Mesodermal cell (in vitro differentiated cells): ENCODE data around the gene ZNF202.
"Not testable (repeated sequence)": the region's sequence is repeated elsewhere in the genome, so short reads cannot be mapped to it uniquely, and the experiment has no call there.

Experiments used
- H3K27ac ChIP-seq: 2 replicates; pipeline ENCODE4 v1.7.0; 2013; ENCODE audit warnings: mild to moderate bottlenecking, low read depth, low read length, moderate library complexity; ENCODE audit not compliant: severe bottlenecking
- H3K36me3 ChIP-seq: 2 replicates; pipeline ENCODE4 v1.7.1; 2013; ENCODE audit warnings: mild to moderate bottlenecking, low read length, moderate library complexity; ENCODE audit not compliant: control insufficient read depth, insufficient read depth
- H3K4me1 ChIP-seq: one replicate; pipeline ENCODE4 v1.7.1; 2013; ENCODE audit warnings: mild to moderate bottlenecking, low read length; ENCODE audit not compliant: insufficient read depth, control insufficient read depth, poor library complexity, severe bottlenecking
- H3K4me3 ChIP-seq: 2 replicates; pipeline ENCODE4 v1.7.0; 2013; ENCODE audit warnings: low read length, control low read depth, mild to moderate bottlenecking; ENCODE audit not compliant: insufficient read depth, poor library complexity, severe bottlenecking; ENCODE audit errors: extremely low read depth
- H3K9me3 ChIP-seq: 2 replicates; pipeline ENCODE4 v1.7.1; 2013; ENCODE audit warnings: mild to moderate bottlenecking, low read length, moderate library complexity; ENCODE audit not compliant: control insufficient read depth
- WGBS, 2 experiments: methylation state at CpG; one replicate each; pipeline ENCODE4 v1.1.5; 2013; ENCODE audit warnings: missing lambda C conversion rate in 2 of 2; ENCODE audit not compliant: insufficient coverage in 2 of 2; 5-methylcytosine and 5-hydroxymethylcytosine counted together

Gene ZNF202

GRCh38 chr11:123742031-123742723 is 717 bp upstream of the ZNF202 start:
- Histone ChIP-seq H3K4me1 (peaks cover 17% of the 10 kb centered on the region), H3K4me3 (peak overlapping the region; percentile 89), H3K36me3 (peaks cover 30% of the 10 kb centered on the region), H3K27ac (peak overlapping the region; percentile 82), H3K9me3 (peaks cover 20% of the 10 kb centered on the region)
- WGBS, 2 experiments = 3 to 4% methylated on average over 7 to 8 of the region's 12 CpGs

GRCh38 chr11:123740787-123741158 is 687 bp downstream of the ZNF202 start:
- Histone ChIP-seq H3K9me3 (peaks cover 20% of the 10 kb centered on the region), H3K27ac (peak overlapping the region; percentile 82), H3K4me1 (peaks cover 17% of the 10 kb centered on the region), H3K4me3 (peak overlapping the region; percentile 89), H3K36me3 (peaks cover 41% of the 10 kb centered on the region)
- WGBS, 2 experiments = 0 to 3% methylated on average over 5 of the region's 6 CpGs

- Histone ChIP-seq H3K4me3 (no peak overlapping the region), H3K9me3 (peaks cover 20% of the 10 kb centered on the region), H3K36me3 (peaks cover 62% of the 10 kb centered on the region), H3K27ac (no peak overlapping the region), H3K4me1 (peaks cover 15% of the 10 kb centered on the region)
- WGBS, 2 experiments = no CpG with 5 or more reads among the region's 2 CpGs
Measured at GRCh38 chr11:123738374-123738773, 3.1 kb downstream of the ZNF202 start.

GRCh38 chr11:123736769-123737168 is 4.7 kb downstream of the ZNF202 start:
- no CpG with 5 or more reads among the region's 3 CpGs for WGBS, 2 experiments
- H3K36me3 ChIP-seq = peaks cover 73% of the 10 kb centered on the region
- H3K4me1 ChIP-seq = peaks cover 7% of the 10 kb centered on the region
- H3K4me3 ChIP-seq = no peak overlapping the region
- no peak overlapping the region for H3K27ac ChIP-seq
- peaks cover 20% of the 10 kb centered on the region for H3K9me3 ChIP-seq

- no peak overlapping the region for H3K4me3 ChIP-seq
- no peak overlapping the region for H3K27ac ChIP-seq
- 94 to 96% methylated on average over 7 of the region's 8 CpGs for WGBS, 2 experiments
- no peaks in the 10 kb centered on the region for H3K4me1 ChIP-seq
- peaks cover 12% of the 10 kb centered on the region for H3K9me3 ChIP-seq
- H3K36me3 ChIP-seq = peaks cover 92% of the 10 kb centered on the region
Measured at GRCh38 chr11:123729602-123730001, 11.9 kb downstream of the ZNF202 start.

- Histone ChIP-seq H3K36me3 (peaks cover 80% of the 10 kb centered on the region), H3K4me3 (no peak overlapping the region), H3K4me1 (no peaks in the 10 kb centered on the region), H3K27ac (no peak overlapping the region), H3K9me3 (peaks cover 12% of the 10 kb centered on the region)
- WGBS, 2 experiments = 93 to 98% methylated on average over 13 to 19 of the region's 23 CpGs
Measured at GRCh38 chr11:123725995-123726655, 15.3 kb downstream of the ZNF202 start.

- Histone ChIP-seq H3K36me3 (peaks cover 14% of the 10 kb centered on the region), H3K27ac (no peak overlapping the region), H3K9me3 (no peaks in the 10 kb centered on the region), H3K4me3 (no peak overlapping the region), H3K4me1 (no peaks in the 10 kb centered on the region)
- no CpG with 5 or more reads among the region's 1 CpG for WGBS, 2 experiments
Measured at GRCh38 chr11:123719452-123719851, 22.0 kb downstream of the ZNF202 start.

GRCh38 chr11:123718469-123718868 is 23.0 kb downstream of the ZNF202 start:
- Histone ChIP-seq H3K4me3 (no peak overlapping the region), H3K36me3 (peaks cover 4% of the 10 kb centered on the region), H3K4me1 (no peaks in the 10 kb centered on the region), H3K27ac (no peak overlapping the region), H3K9me3 (no peaks in the 10 kb centered on the region)
- WGBS, 2 experiments = 100% methylated on average over 2 of the region's 4 CpGs; no CpG with 5 or more reads in 1 of the 2 experiments

GRCh38 chr11:123718063-123718462 is 23.4 kb downstream of the ZNF202 start:
- Histone ChIP-seq H3K27ac (no peak overlapping the region), H3K9me3 (no peaks in the 10 kb centered on the region), H3K4me3 (no peak overlapping the region), H3K36me3 (no peaks in the 10 kb centered on the region), H3K4me1 (no peaks in the 10 kb centered on the region)
- WGBS, 2 experiments = 90 to 100% methylated on average over 1 to 2 of the region's 2 CpGs

- not testable (repeated sequence) for H3K9me3 ChIP-seq, H3K4me3 ChIP-seq, H3K4me1 ChIP-seq, H3K27ac ChIP-seq, H3K36me3 ChIP-seq
- no CpG with 5 or more reads among the region's 3 CpGs for WGBS, 2 experiments
Measured at GRCh38 chr11:123712627-123713026, 28.8 kb downstream of the ZNF202 start.

GRCh38 chr11:123707606-123708205 is 33.8 kb downstream of the ZNF202 start:
- no peaks in the 10 kb centered on the region for H3K4me1 ChIP-seq
- no peaks in the 10 kb centered on the region for H3K9me3 ChIP-seq
- WGBS, 2 experiments = 7 to 9% methylated on average over 5 of the region's 8 CpGs
- no peak overlapping the region for H3K4me3 ChIP-seq
- no peaks in the 10 kb centered on the region for H3K36me3 ChIP-seq
- H3K27ac ChIP-seq = no peak overlapping the region
